CD4-positive, alpha-beta T cell treated with Interleukin-15 for 4 hours (primary cell): ENCODE data around the gene ENPEP.
"Not testable (repeated sequence)": the region's sequence is repeated elsewhere in the genome, so short reads cannot be mapped to it uniquely, and the experiment has no call there.

Experiments
- DNase-seq: peaks from one replicate; pipeline ENCODE4 v3.0.0-alpha.2; 2020; ENCODE audit warnings: low spot score

ENPEP gene, protein sequence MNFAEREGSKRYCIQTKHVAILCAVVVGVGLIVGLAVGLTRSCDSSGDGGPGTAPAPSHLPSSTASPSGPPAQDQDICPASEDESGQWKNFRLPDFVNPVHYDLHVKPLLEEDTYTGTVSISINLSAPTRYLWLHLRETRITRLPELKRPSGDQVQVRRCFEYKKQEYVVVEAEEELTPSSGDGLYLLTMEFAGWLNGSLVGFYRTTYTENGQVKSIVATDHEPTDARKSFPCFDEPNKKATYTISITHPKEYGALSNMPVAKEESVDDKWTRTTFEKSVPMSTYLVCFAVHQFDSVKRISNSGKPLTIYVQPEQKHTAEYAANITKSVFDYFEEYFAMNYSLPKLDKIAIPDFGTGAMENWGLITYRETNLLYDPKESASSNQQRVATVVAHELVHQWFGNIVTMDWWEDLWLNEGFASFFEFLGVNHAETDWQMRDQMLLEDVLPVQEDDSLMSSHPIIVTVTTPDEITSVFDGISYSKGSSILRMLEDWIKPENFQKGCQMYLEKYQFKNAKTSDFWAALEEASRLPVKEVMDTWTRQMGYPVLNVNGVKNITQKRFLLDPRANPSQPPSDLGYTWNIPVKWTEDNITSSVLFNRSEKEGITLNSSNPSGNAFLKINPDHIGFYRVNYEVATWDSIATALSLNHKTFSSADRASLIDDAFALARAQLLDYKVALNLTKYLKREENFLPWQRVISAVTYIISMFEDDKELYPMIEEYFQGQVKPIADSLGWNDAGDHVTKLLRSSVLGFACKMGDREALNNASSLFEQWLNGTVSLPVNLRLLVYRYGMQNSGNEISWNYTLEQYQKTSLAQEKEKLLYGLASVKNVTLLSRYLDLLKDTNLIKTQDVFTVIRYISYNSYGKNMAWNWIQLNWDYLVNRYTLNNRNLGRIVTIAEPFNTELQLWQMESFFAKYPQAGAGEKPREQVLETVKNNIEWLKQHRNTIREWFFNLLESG

DNA sequence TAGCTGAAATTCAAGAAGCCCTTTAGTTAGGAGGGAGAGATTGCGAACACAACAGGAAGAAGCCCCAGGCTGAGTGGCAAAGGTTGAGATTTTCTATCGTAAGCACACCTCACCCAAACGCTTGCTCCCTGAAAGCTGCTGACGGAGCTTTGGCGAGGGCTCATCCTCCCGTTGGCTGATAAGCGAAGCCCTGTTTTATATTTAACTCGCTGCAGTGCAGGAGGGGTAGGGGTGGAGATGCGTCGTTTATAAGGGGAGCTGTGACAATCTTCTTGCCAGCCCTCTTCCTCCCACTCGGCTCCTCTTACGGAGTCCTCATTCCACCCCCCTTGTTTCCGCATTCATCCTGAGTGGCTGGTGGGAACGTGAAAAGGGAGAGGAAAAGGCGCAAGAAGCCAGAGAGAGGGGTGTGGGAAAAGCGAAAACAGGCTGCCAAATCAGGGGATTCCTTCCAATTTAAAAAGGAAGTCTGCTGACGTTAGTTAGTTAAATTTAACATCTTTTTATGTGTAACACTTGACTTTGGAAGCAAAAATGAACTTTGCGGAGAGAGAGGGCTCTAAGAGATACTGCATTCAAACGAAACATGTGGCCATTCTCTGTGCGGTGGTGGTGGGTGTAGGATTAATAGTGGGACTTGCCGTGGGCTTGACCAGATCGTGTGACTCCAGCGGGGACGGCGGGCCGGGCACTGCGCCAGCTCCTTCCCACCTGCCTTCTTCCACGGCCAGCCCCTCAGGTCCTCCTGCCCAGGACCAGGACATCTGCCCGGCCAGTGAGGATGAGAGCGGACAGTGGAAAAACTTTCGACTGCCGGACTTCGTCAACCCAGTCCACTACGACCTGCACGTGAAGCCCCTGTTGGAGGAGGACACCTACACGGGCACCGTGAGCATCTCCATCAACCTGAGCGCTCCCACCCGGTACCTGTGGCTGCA is at the start of gene ENPEP:
TSS of gene ENPEP (plus strand) at position 275 of the 938 bp plus-strand sequence. CDS start at position 535, 260 bp downstream.
- no peak for DNase-seq

DNA sequence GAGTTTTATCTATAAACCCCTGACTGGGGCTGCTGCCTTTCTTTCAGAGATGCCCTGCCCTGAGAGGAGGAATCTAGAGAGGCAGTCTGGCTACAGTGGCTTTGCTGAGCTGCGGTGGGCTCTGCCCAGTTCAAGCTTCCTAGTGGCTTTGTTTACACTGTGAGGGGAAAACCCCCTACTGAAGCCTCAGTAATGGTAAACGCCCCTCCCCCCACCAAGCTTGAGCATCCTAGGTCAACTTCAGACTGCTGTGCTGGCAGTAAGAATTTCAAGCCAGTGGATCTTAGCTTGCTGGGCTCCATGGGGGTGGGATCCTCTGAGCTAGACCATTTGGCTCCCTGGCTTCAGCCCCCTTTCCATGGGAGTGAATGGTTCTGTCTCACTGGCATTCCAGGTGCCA is 44.1 kb upstream of the ENPEP start:
- DNase-seq: not testable (repeated sequence)

DNA sequence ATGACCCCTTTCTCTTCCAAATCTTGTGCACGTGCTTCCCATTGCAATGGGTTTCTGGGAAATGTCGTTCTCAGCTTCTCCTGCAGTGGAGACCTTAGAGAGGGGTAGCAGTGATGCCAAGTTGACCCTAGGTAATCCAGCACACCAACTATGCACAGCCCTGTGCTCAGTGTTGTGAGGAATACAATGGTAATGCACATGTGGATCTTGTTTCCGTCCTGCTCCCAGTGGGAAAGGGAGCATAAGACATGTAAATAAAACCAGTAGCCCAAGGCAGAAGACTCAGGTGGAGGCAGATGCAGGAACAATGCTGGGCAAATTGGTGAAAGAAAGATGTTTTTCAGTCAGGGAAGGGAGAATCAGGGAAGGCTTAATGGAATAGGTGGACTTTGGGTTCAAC is 38.7 kb upstream of the ENPEP start:
- DNase-seq: not testable (repeated sequence)

DNA sequence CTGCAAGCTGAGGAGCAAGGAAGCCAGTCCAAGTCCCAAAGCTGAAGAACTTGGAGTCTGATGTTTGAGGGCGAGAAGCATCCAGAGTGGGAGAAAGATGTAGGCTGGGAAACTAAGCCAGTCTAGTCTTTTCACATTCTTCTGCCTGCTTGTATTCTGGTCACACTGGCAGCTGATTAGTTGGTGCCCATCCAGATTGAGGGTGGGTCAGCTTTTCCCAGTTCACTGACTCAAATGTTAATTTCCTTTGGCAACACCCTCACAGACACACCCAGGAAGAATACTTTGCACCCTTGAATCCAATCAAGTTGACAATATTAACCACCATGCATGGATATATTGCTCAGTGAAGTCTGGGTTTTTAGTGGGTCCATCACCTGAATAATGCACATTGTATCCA is 36.7 kb upstream of the ENPEP start:
- not testable (repeated sequence) for DNase-seq

DNA sequence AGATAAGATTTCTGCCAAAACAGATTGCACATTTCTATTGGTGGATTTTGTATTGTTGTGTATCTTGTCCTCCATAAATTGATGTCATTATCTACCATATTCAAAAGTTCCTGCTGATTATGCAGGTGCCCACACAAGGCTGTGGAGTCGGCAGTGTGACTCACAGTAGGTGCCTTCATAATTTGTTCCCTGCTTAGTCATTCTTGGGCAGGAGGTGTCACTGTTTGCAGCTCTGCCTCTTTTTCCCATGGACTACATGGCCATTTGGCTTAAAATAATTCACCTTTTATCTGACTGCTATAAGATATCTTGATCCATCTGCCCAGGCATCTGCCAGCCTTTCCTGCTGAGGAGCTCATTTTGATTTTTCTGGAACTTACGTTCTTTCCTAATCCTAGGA is 33.6 kb upstream of the ENPEP start:
- no peak for DNase-seq

DNA sequence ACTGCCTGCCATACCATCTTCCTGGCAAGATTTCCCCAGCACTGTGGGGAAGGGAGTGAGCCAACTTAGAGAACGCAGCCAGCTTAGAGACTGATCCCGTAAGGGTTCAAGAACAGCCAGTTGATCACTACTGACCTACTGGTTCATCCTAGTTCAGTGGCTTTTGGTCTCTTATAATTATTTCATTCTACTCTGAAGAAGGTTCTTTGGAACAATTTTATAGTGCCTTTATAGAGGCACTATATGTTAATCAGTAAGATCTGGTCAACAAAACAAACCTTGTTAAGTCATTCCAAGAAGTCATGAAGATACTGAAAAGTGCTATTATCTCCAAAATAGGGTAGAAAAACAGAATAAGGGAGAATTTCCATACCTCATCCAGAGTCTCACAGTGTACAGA is 33.2 kb upstream of the ENPEP start:
- DNase-seq: no peak

DNA sequence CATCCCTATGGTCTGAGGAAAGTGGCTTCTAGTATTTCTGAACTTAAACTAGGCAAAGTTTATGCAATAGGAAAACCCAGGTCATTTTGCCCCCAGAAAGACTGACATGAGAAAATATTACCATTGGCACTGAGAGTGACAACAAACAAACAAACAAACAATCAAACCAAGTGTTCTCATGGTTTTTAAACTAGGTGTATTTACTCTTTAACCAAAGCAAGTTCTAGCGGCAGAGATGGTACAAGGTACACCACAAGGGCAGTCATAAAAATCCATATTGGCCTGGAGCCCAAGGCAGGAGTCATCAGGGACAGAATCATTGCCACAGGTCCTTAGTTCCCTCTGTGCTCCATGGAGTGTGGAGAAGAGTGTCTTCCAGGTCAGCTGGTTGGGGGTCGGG is 26.0 kb upstream of the ENPEP start:
- no peak for DNase-seq

DNA sequence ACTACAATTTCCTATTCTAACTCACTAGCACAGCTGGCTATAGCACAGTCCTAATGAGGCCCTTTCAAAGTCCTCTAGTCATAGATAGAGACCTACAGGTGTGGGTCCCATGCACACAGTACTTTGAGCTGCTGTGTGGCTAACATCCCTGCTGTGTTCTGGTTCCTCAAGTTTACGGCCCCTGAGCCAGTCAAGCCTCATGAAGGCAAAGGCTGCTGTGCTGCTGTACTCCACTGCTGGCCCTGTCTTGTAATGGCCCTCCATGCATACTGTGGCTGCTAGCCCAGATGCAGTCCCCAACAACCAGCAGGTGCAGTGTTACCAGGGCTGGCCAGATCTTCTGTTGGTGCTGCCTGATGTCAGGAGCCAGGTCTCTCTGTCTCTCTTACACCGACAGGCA is 23.4 kb upstream of the ENPEP start:
- DNase-seq: no peak

DNA sequence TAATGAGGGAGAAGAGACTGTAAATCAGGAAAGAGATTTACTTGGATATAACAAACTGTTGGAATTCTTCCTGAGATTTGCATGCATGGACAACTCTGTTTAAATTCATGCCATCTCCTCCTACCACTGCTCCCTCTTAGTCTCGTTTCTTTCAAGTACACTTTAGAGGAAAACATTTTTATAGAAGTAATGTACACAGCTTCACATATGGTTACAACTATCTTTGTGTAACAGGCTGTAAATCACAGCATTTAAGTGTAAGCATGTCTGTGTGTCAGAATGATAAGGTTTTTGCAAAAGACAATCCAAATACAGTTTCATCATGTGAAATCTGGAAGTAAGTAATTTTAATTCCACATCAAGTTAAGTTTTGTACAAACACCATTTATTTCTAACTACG is 21.5 kb upstream of the ENPEP start:
- DNase-seq: no peak

DNA sequence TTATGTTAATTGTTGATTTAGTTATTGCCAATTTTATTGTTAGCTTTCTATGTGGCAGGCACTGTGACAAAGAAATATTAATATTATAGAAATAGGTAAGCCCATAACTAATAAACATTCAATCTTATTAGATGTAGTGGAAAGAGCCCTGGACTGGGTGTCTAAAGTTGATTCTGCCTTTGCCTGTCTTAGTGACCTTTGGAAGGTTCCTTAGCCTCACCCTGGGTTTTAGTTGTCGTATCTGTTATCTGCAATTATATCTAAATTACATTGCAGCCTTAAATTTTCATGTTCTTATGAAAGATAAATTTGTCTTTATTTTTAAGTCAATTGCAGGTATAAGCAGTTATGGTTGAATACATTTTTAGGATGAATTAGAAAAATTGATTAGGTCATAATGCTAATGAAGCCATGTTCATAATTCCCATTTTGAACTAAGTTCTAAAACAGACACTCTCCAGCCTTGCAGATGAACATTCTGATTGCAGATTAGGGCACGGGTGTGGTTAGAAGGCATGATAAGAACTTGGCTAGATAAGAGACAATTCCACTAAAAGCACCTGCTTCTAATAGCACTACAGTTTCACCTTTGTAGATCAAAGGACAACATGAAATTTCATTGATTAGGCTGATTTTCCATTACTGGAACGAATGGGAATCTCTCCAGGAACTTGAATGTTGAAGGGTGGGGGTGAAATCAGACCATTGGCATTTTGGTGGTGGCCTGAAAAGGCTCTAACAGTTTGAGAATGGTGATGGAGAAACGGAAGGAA is 17.3 kb upstream of the ENPEP start:
- DNase-seq: no peak

DNA sequence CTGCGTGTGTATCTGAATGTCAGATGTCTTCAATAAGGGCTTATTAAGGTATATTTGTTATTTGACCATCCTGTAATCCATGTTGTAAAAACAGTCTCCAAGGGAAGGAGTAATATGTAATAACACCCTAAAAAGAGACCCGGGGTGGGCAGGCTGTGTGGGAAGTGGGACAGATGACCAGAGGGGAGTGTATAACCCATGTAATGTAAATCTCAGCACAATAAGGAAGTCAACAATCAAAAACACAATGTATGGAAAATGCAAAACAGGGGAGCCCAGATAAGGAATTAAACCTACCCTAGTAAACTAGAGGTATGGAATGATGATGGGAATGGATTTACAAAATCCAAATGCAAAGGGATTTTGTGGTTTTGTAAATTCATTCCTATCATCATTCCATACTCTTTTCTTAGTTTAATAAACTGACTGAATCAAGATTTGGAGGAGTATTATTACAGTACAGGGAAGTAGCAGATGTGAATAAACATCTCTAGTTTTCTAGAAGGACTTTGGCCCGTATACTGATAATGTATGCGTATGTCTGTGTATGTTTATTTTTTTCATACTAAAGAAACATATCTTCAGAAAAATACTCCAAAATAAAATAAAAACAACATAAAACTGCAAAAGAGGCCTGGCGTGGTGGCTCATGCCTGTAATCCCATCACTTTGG is 15.7 kb upstream of the ENPEP start:
- DNase-seq: no peak

DNA sequence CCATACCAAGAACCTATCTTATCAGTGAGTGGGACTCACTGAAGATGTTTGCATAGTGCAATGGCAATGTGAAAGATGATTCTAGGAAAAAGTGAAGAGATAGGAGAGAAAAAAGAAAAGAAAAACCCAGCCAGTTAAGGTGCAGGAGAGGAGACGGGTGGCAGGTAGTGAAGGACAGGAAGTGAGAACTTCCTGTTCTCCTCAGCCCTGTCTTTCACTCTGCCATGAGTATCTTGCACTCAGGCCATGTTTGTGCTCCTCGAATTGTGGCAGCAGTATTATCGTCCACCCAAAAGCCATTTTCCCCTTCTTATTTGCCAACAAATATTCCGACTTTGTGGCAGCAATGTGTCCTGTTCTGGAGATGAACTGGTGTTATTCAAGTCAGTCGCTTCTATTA is 8.6 kb upstream of the ENPEP start:
- DNase-seq: no peak

DNA sequence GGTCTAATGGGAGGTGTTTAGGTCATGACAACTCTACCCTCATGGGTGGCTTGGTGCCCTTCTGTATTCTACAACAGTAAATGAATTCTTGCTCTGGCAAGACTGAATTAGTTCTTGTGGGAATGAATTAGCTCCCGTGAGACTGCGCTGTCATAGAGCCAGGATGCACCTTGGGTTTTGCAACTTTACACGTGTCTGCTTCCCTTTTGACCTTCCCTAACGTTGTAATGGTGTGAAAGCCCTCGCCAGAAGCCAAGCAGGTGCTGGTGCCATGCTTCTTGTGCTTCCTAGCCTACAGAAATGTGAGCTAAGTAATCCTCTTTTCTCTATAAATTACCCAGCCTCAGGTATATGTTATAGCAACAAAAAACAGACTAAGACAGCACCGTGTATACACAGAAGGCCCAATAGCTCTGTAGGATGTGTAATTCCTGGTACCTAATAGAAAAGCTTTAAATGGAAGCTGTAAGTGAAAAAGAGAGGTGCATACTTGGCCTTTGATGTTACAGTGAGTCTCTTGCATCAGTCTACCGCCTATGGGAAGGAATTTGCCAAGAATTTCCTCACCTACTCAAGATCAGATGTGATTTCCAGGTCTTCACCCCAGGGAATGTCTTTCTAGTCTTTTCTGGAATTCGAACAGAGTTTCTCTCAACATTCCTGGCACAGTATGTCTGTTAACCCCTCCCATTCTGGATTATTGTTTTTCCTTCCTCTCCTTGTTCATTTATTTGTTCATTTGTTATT is 3.2 kb upstream of the ENPEP start:
- no peak for DNase-seq

DNA sequence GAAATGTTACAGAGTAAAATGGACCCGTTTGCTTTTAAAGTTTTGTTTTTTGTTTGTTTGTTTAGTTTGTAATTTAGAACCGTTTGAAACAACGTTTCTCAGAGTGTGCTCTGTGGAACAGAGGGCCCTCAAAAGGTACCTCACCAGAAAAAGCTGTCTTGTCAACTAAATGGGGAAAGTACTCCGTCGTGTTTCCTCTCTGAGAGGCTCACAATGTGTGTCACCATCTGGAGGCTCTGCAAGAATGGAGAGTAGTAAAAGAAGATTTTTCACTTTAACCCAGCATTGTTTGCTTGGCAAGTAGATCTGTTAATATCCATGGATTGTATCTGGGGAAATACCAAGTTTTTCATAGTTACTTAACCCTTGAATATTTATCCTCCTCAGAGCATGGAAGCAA is 1.5 kb upstream of the ENPEP start:
- no peak for DNase-seq

DNA sequence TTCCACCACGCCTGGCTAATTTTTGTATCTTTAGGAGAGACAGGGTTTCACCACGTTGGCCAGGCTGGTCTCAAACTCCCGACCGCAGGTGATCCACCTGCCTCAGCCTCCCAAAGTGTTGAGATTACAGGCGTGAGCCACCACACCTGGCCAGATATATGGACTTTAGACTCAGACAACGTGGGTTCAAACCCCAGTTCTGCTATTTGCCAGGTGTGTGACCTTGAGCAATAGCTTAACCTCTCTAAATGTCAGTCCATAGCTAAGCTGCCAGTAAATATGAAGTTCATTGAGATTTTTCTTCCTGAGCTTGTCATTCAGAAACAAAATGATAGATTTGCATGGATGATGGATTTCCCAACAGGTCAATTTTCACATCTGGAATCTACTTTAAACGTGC is 875 bp upstream of the ENPEP start:
- DNase-seq: not testable (repeated sequence)

DNA sequence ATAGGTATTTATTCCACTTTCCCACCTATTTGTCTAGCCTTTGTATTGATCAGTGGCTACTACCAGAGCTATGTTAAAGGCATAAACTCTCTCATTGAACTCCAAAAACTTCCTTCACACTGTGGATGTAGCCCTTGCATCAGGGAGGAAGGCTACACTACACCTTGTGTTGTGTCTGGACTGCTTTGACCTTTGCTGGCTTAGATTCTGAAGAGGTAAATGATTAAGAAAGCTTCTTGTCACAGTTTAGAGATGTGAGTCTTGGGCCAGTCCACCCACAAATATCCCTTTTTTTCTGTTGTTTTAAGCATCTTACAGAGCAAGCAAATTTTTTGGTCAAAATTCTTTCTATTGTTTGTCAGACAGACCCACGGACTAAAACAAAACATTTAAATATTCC is 1.9 kb downstream of the ENPEP start:
- no peak for DNase-seq

DNA sequence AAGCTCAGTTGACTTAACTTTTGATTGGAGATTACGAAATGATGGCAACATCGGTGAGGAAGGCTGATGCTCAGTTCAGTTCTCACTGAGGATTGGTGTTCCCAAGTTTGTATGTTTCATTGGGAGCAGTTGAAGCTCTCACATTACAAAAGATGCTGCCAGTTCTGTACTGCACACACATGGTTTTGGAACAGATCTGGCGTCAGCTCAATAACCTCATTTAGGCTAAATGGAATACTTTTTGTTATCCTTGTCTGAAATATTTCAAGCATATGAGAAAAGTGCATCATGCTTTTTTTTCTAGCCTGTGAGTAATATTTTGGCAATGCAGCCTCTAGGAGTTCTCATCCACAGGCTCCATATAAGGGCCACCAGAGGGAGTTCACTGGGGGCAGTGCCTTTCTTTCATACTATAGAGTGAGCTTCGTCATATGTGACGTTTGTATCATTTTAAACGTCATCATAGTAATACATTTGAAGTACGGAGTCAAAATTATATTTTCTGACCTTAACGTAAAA is 4.1 kb downstream of the ENPEP start:
- no peak for DNase-seq

DNA sequence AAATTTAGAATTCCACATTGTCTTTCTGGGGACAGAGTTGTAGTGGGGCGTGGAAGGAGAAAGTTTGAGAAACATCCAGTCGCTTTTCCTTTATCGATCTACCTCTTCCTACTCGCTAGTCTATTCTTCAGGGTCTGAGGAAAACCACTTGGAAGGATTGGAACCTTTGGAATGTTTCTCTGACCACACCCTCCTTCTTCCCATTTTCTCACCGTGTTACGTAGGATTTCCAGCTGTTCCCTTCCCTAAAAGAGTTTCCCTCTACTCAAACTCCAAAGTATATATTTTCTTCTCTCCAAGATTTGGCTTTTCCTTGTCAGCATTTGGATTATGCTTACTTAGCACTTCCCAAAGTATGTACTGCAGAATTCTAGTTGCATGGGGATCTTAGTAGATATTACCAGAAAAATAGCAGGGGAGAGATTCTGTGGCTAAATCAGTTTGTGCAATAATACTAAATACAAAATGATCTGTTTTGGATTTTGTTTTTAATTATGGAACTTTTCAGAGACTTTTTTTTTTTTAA is 4.9 kb downstream of the ENPEP start:
- no peak for DNase-seq

DNA sequence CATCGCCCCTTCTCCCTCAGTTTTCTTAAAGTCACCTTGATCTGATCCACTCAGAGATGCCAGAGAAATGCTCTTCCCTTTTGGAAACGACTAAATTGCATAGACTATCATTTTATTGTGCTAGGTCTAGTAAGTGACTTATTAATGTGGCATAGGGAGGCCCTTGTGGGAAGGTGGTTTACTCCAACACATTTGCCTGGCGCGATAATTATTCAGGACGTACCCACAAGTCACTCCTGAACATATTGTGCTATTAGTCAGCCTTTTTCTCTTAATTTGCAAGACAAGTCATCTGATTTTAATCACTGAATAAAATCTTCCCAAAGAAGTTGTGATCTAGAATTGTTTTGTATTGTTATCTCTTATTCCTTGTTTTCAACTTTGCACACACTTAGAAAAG is 7.6 kb downstream of the ENPEP start:
- no peak for DNase-seq
